Measurements from ENCODE around the gene COL15A1. TPM values are rescaled to one million over a fixed set of nuclear protein-coding genes. Genes with fewer than 3 reads are reported as not detected.

The COL15A1 gene
- total and polyA plus RNA-seq, 2 of the 8 experiments (the other 6 are each of a cell fraction or from before 2014, with no cell fraction given), result 0.12 to 0.15 TPM

GRCh38 chr9:99055384-99055783 is 111.7 kb downstream of the COL15A1 start (continued):
- no peak for TF ChIP-seq CHD7 (IDR thresholded peaks at IDR 0.05; ENCODE audit: insufficient replicate concordance, low read length)
- TF ChIP-seq TCF12 (IDR thresholded peaks at IDR 0.05; ENCODE audit: low read depth, low read length), result no peak
- no peak for TF ChIP-seq ASH2L (IDR thresholded peaks at IDR 0.05; ENCODE audit: low read length)
- TF ChIP-seq SUZ12 (IDR thresholded peaks at IDR 0.05; ENCODE audit: low read length), result no peak

All from H1 (cell line).